HEK293T (cell line): Measurements from ENCODE around the gene NR2C2.

Experiments used
- BHLHE40 ChIP-seq: fragments of 450-650 bp; IDR thresholded peaks from 2 replicates; pipeline ENCODE4 v1.6.1; 2016; ENCODE audit warnings: mild to moderate bottlenecking, moderate library complexity, borderline replicate concordance
- ELF4 ChIP-seq: fragments of 450-650 bp; IDR thresholded peaks from 2 replicates; pipeline ENCODE4 v1.6.1; 2017; ENCODE audit warnings: antibody characterized with exemption
- SP1 ChIP-seq: fragments of 450-650 bp; IDR thresholded peaks from 2 replicates; pipeline ENCODE4 v1.6.1; 2017
- SUZ12 ChIP-seq: fragments of 450-650 bp; IDR thresholded peaks from 2 replicates; pipeline ENCODE4 v1.6.1; 2016; ENCODE audit warnings: mild to moderate bottlenecking
- TARDBP ChIP-seq: fragments of 450-650 bp; IDR thresholded peaks from 2 replicates; pipeline ENCODE4 v1.6.1; 2016

DNA sequence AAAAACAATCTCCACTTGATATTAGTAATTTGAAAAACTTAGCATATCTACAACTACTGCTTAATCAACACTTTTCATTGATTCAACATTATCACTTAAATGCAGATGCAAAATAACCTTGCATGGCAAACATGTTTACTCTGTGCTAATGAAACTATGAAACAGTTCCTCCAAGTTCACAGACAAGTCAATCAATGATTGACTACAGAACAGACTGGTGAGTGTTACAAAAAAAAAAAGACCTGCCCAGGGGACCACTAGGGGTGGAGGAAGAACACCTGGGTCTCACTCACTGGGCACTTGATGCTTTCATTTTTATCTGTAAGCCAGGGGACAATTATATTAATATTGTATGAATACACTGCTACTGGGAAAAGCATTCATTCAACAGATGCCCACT, 4.3 kb upstream of the NR2C2 start:
- TF ChIP-seq ELF4, result no peak
- TF ChIP-seq BHLHE40, result no peak
- no peak for TF ChIP-seq SUZ12
- no peak for TF ChIP-seq TARDBP
- no peak for TF ChIP-seq SP1
